ENCODE data around the gene LETMD1.
A peak's percentile ranks its signal among the peaks of the same experiment; 100 is the strongest.
"Not testable (repeated sequence)": the region's sequence is repeated elsewhere in the genome, so short reads cannot be mapped to it uniquely, and the experiment has no call there.

The LETMD1 gene, protein sequence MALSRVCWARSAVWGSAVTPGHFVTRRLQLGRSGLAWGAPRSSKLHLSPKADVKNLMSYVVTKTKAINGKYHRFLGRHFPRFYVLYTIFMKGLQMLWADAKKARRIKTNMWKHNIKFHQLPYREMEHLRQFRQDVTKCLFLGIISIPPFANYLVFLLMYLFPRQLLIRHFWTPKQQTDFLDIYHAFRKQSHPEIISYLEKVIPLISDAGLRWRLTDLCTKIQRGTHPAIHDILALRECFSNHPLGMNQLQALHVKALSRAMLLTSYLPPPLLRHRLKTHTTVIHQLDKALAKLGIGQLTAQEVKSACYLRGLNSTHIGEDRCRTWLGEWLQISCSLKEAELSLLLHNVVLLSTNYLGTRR

DNA sequence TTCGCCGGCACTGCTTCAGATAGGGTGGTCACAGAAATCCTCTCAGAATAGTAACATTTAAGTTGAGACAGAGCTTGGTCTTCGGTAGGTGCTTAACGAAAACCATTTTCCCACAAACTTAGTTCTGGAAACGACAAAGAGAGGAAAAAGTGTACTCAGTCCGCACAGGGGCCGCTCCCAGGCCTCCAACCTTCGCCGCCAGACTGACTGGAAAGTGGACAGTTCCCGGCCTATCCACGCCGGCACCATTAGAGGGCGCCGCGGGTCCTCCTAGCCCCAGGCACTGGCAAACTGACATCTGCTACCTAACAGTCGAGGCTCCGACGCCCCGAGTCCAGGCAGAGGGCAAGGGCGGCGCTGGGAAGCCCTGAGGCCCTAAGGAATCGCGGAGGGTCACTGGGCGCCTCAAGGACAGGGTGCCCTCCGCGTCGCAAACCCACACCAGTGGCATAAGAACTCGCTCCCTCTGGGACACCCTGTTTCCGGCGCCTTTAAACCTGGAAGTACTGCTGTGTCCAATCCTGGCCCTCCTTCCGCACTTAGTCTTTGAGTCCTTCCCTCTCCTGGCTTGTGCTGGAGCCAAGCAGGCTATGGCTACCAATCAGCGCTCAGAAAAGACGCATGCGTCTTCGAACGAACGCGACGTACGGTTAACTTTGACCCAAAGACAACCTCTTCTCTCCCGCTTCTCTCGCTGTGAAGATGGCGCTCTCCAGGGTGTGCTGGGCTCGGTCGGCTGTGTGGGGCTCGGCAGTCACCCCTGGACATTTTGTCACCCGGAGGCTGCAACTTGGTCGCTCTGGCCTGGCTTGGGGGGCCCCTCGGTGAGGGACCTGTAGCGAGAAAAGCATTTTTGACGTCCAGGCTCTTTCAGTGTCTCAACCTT lies at the start of gene LETMD1:
Gene LETMD1 (plus strand): TSS at position 673 of the 886 bp plus-strand sequence. CDS start 30 bp downstream, at position 703.
- peak; percentile 94 for DNase-seq

- DNase-seq, result no peak
Measured at GRCh38 chr12:50999093-50999492, 49.0 kb upstream of the LETMD1 start.

DNA sequence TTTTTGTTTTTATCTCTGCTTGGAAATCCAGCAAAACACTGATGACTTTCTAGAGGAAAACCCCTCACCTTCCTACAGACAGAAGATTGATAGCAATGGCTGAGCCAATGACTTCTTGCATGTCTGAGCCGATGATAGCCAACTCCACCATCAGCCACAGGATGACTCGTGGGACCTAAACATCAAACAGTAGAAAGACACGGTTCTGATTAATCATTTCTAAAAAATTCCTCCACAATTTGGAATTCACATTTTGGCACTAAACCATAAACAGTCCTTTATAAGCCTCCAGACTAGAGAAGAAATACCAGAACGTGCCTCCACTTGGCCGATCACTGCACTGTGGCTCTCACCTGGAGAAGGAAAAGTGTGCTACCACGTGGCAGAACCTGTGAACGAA lies 47.9 kb upstream of the LETMD1 start:
- no peak for DNase-seq

GRCh38 chr12:51001799-51002198 lies 46.3 kb upstream of the LETMD1 start:
- no peak for DNase-seq

GRCh38 chr12:51004504-51004903 lies 43.6 kb upstream of the LETMD1 start:
- DNase-seq, result no peak

DNA sequence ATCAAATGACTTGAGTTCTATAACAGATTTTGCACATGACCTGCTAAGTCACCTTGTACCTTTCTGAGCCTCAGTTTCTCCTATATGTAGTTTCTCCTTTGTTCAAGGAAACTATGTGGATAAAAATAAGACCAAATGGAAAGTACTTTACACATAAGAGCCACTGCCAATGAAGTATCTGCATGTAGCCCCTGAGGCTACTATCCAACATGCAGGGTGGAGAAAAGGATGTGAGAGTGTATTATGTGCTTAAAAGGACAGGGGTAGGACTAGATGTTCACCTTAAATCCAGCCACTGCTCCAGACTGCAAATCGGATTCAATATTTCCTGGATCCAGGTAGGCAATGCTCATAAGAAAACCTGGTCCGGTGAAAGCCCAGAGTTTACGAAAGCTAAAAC lies 43.1 kb upstream of the LETMD1 start:
- DNase-seq, result no peak

DNA sequence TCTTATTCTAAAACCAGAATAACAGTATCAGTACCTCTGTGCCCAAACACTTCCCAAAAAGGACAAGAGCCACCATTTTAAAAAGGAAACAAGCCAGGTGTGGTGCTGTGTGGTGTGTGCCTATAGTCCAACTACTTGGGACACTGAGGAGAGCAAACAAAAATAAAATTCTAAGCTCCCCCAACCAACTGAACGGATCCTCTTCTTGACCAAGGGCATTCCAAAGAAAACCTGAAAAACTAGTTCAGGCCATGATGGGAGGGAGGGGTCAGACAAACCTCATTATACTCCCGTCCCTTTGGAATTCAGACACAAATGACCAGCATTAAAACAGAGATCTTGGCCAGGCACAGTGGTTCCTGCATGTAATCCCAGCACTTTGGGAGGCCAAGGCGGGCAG lies 42.5 kb upstream of the LETMD1 start:
- no peak for DNase-seq

GRCh38 chr12:51008329-51009055 lies 39.6 kb upstream of the LETMD1 start:
- no peak for DNase-seq

DNA sequence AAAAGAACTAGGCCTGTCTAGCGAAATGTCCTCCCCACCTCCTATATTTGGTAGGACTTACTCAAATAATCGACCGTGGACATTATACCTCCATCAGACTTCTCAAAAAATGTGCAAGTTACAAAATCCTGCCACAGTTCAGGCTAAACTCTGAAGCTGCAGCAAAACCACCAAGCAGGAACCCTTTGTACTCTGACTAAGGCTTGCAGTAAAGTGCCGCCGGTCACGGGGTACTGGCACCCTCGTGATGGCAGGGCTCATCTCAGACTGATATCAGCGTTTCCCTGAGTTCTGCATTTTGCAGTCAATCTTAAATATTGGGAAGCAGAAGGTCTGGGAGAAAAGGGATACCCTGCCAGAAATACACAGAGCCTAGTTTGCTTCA lies 39.1 kb upstream of the LETMD1 start:
- DNase-seq, result peak; percentile 63

GRCh38 chr12:51011955-51012354 lies 36.2 kb upstream of the LETMD1 start:
- DNase-seq, result no peak

GRCh38 chr12:51012570-51013236 lies 35.4 kb upstream of the LETMD1 start:
- DNase-seq, result no peak

DNA sequence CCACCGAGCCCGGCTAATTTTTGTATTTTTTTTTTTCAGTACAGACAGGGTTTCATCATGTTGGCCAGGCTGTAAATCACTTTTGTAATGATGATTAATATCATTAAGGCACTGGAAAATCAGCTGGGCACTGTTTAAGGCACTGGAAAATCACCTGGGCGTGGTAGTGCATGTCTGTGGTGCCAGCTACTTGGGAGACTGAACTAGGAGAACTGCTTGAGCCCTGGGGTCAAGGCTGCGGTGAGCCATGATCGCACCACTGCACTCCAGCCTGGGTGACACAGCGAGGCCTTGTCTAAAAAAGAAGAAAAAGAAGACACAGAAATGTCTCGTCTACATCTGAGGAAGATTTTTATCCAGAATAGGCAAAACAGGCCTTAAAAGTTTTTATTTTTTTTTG lies 34.7 kb upstream of the LETMD1 start:
- DNase-seq, result no peak

- DNase-seq, result not testable (repeated sequence)
Measured at GRCh38 chr12:51014467-51014866, 33.7 kb upstream of the LETMD1 start.

- no peak for DNase-seq
Measured at GRCh38 chr12:51017452-51017851, 30.7 kb upstream of the LETMD1 start.

GRCh38 chr12:51018956-51019355 lies 29.2 kb upstream of the LETMD1 start:
- no peak for DNase-seq

DNA sequence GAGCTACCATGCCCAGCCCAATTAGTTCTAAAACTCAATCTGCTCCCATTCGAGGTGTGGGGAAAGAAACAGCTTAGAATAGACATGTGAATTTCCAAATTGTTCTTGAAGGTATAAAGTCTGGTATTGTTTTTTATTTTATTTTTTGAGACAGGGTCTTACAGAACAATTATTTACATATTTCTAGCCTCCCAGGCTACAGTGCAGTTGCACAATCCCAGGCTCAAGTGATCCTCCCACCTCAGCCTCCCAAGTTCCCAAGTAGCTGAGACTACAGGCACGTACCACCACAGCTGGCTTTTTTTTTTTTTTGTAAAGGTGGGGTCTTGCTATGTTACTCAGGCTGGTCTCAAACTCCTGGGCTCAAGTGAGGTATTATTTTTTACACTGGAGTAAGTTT lies 28.2 kb upstream of the LETMD1 start:
- DNase-seq, result no peak

- DNase-seq, result no peak
Measured at GRCh38 chr12:51020448-51021182, 27.5 kb upstream of the LETMD1 start.

DNA sequence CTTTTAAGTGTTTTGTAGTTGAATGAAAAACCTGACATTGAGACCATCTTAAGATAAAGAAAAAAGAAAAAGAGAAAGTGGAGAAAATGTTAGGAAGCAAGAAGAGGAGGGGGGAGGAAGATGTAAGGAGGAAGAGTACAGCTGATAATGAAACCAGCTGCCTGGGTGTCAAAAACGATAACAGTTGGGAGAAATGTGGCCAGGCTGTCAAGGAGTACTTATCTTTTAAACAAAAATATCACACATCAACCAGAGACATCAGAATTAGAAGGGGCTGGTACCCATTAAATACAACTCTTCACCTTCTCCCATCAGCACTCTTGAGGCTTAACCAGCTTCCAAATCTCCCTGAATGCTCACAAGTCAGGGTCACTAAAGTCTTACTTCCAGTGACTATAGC lies 26.4 kb upstream of the LETMD1 start:
- no peak for DNase-seq

DNA sequence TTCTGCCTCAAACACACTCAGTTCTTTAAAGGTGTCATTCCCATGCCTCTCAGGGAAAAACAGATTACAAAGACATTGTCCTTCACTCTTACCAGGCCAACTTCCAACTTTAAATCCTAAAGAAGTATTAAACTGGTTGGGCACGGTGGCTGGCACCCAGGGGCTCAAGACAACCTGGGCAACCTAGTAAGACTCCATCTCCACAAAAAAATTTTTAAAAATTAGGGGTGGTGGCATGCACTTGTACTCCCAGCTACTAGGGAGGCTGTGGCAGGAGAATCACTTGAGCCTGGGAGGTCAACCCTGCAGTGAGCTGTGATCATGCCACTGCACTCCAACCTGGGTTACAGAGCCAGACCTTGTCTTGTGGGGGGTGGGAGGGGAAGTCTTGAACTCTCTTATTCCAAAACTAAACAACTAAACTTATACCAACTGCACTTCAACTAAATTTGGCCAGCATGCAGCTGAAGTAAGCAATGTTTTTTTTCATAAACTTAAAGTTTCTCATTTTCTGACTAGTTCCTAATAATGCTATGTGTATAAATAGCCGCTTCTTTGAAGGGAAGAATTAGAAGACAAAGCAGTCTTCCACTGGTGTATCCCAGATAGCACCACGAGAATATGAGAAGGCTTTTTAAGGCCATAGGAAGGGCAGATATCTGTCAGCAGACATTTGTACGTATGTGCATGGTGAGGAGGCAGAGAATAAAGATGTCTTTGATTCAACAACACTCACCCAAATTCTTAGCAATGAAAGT lies 24.3 kb upstream of the LETMD1 start:
- DNase-seq, result no peak

GRCh38 chr12:51025338-51025835 lies 22.7 kb upstream of the LETMD1 start:
- no peak for DNase-seq

Measured in CD4-positive, alpha-beta T cell treated with Interferon gamma for 1 hour (primary cell).